Right cardiac atrium (tissue), 5 donors: Measurements from ENCODE around the gene KIAA1755. TPM values are rescaled to one million over a fixed set of nuclear protein-coding genes. Genes with fewer than 3 reads are reported as not detected.

Experiments
- ATAC-seq, 2 donors: fragments of 200-7000 bp; cut with Tn5 transposase; one replicate each; pipeline versions ENCODE4 v1.8.0 to v1.9.1; 2020; ENCODE audit warnings: moderate library complexity in 2 of 2, mild to moderate bottlenecking in 1 of 2
- DNase-seq, 3 donors: peaks; one replicate each; pipeline ENCODE4 v3.0.0-alpha.2; 2020
- H3K27ac ChIP-seq: one replicate; pipeline ENCODE4 v1.5.1; 2013; ENCODE audit warnings: mild to moderate bottlenecking, low read length, control low read depth, moderate library complexity
- H3K27me3 ChIP-seq: one replicate; pipeline ENCODE4 v1.6.1; 2013; ENCODE audit not compliant: control insufficient read depth, insufficient read depth
- H3K4me1 ChIP-seq: one replicate; pipeline ENCODE4 v1.6.1; 2013; ENCODE audit warnings: low read length; ENCODE audit not compliant: control insufficient read depth, insufficient read depth
- H3K4me3 ChIP-seq: one replicate; pipeline ENCODE4 v1.5.1; 2013; ENCODE audit warnings: low read length, control low read depth
- H3K9me3 ChIP-seq: one replicate; pipeline ENCODE4 v1.6.1; 2013; ENCODE audit warnings: low read length; ENCODE audit not compliant: control insufficient read depth
- WGBS: extraction: QIAGEN DNeasy Blood & Tissue Kit; methylation state at CpG from one replicate; pipeline ENCODE4 v1.1.7; 2013; 5-methylcytosine and 5-hydroxymethylcytosine counted together
- intact Hi-C, 4 donors: fragments of 100-400 bp; cut with DNase I; formaldehyde crosslinking; loops; one replicate each; pipeline versions ENCODE4 v1.11.0 to v1.14.0; 2022 to 2023
- polyA plus RNA-seq: library from polyadenylated mRNA; stranded (reverse); fragments of 200-250 nt; gene quantifications from one replicate; pipeline ENCODE4 v1.2.3, GENCODE V29; 2013
- total RNA-seq, 4 donors: library from RNA; stranded (reverse); fragmentation: NEBNext Ultra II Directional; extraction: Animal tissue kit (Norgen Biotek cat#: 25700); gene quantifications; one replicate each; pipeline ENCODE4 v1.2.1, GENCODE V29; 2021
- donor health status: healthy with polysubstance abuse.
- donor health status: DM: no; HTN: yes; CAD: no.
- donor health status: DM: no; HTN: no; CAD: no.
- donor health status: DM: no; HTN: yes; CAD: no; lungs with severe emphysema.
- donor health status: DM: yes; HTN: yes; CAD: no.

Gene KIAA1755
- total and polyA plus RNA-seq, 5 donors: 5.8 to 18.7 (median 17.0) TPM

DNA sequence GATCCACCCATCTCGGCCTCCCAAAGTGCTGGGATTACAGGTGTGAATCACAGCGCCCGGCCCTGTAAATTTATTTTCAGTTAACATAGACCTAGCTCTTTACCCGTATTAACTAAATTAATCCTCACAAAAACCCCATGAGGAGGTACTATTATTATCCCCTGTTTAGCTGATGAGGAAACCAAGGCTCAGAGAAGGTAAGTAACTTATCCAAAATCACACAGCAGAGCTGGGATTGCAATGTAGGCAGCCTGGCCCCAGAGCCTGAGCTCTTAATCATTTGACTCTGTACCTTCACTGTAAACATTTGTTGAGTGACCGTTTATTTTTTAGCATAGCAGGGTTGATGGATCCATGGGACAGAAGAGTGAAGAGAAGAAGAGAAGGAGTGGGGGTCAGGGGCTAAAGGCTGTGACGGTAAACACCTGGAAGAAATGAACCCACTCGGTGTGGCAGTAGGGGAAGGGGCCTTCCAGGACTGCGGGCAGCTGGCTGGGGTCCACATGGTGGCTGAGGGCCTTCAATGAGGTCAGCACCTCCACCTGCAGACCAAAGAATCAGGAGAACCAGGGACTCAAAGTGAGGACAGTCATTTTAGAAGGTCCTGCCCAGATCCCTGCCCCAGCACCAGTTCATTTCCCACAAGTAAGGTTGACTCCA lies 35.2 kb downstream of the KIAA1755 start:
- 90% methylated on average over 8 of the region's 8 CpGs for WGBS
- Histone ChIP-seq H3K9me3 (no peaks in the 10 kb centered on the region), H3K4me3 (no peak overlapping the region), H3K27me3 (no peaks in the 10 kb centered on the region), H3K4me1 (no peaks in the 10 kb centered on the region), H3K27ac (no peak overlapping the region)
- intact Hi-C loops: loop anchor here (5.0 to 10.0 kb wide), 6 partner anchors 77 to 661 kb away; partner anchors contain the start of gene BPI (in 1 of the 4)
- DNase-seq: peak in 1 of 3 donors; percentile 14
- no peak for ATAC-seq

DNA sequence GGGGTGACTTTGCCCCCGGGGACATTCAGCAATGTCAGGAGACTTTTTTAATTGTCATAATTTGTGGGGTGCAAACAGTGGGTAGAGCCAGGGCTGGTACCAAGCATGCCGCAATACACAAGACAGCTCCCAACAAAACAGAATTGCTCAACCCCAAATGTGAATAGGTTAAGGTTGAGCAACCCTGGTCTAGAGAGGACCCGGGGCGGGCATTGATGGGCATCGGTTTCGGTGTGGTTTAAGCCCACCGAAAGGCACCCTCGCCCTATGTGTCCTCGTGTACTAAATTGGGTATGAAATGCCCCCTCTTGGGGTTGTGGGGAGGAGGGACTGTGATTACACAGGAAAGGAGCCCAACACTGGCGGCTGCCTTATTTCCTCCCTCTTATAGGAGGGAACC lies 36.0 kb downstream of the KIAA1755 start:
- ATAC-seq (no peak), DNase-seq (peak in 1 of 3 donors; percentile 4)
- Histone ChIP-seq H3K4me1 (no peaks in the 10 kb centered on the region), H3K27ac (no peak overlapping the region), H3K9me3 (no peaks in the 10 kb centered on the region), H3K27me3 (no peaks in the 10 kb centered on the region), H3K4me3 (no peak overlapping the region)
- 80% methylated on average over 10 of the region's 10 CpGs for WGBS
- intact Hi-C loops: loop anchor here in 3 of 4 donors (5.0 to 10.0 kb wide), 4 partner anchors 57 to 660 kb away; partner anchors contain the start of gene TGM2 (in 1 of the 3)

DNA sequence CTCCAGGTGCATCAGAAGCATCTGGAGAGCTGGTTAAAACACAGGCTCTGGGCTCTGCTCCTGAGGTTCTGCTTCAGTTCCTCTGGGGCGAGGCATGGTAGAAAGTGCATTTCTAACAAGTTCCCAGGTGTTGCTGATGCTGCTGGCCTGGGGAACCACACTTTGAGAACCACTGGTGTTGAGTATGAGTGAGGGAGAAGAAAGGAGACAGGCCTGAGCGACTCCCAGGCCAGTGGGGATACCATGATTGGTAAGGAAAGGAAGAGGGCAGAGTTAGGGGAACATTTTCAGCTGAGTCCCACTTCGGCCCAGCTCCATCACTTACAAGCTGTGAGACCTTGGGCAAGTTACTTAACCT lies 36.8 kb downstream of the KIAA1755 start:
- no peak overlapping the region for H3K4me3 ChIP-seq
- ATAC-seq: no peak
- 89% methylated on average over 3 of the region's 3 CpGs for WGBS

DNA sequence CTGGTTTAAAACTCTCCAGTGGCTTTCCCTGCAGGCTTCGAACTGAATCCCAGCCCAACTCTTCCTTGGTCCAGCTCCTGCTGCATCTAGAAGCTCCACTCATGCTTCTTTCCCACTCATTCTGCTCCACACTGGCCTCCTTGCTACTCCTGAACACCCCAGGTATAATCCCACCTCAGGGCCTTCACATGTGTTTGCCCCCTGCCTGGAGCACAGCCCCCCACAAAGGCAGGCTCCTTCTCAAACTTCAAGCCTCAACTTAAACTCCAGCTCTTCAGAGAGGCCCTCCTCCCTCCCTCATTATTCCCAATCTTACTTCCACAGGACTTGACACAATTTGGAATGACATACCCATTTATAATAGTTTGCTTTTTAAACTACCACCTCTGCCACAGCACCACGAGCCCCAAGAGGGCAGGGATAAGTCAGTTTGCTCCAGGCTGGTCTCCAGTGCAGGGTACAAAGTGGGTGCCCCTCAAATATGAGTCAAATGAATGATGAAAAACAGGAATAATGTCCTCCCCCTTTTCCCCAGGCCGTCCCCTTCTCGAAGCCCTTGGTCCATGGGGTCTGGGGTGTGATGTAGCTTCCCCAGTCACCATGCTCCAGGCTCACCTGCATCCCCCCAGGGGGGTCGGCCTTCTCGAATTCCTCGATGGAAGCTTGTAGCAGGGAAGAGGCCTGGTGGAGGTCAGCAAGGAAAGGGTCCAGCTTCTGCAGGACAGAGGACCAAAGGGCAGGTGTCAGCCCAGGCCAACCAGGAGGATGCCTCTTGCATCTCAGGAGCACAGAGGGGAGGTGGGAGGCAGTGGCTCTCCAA lies 37.4 kb downstream of the KIAA1755 start:
- Histone ChIP-seq H3K27me3 (no peaks in the 10 kb centered on the region), H3K4me1 (no peaks in the 10 kb centered on the region), H3K27ac (no peak overlapping the region), H3K4me3 (no peak overlapping the region), H3K9me3 (no peaks in the 10 kb centered on the region)
- no peak for ATAC-seq
- WGBS: 70% methylated on average over 7 of the region's 7 CpGs
- intact Hi-C loops: loop anchor here in 3 of 4 donors (2.0 to 10.0 kb wide), 5 partner anchors 56 to 658 kb away; partner anchors contain the start of gene TGM2 (in 1 of the 3)
- DNase-seq: no peak

More for the DNA sequence above, 36.8 kb downstream of the KIAA1755 start:
- no peak overlapping the region for H3K27ac ChIP-seq
- no peak for DNase-seq
- intact Hi-C loops: loop anchor here in 3 of 4 donors (2.0 to 10.0 kb wide), 5 partner anchors 56 to 659 kb away; partner anchors contain the start of gene TGM2 (in 1 of the 3)
- H3K27me3 ChIP-seq: no peaks in the 10 kb centered on the region
- no peaks in the 10 kb centered on the region for H3K4me1 ChIP-seq
- H3K9me3 ChIP-seq: no peaks in the 10 kb centered on the region

DNA sequence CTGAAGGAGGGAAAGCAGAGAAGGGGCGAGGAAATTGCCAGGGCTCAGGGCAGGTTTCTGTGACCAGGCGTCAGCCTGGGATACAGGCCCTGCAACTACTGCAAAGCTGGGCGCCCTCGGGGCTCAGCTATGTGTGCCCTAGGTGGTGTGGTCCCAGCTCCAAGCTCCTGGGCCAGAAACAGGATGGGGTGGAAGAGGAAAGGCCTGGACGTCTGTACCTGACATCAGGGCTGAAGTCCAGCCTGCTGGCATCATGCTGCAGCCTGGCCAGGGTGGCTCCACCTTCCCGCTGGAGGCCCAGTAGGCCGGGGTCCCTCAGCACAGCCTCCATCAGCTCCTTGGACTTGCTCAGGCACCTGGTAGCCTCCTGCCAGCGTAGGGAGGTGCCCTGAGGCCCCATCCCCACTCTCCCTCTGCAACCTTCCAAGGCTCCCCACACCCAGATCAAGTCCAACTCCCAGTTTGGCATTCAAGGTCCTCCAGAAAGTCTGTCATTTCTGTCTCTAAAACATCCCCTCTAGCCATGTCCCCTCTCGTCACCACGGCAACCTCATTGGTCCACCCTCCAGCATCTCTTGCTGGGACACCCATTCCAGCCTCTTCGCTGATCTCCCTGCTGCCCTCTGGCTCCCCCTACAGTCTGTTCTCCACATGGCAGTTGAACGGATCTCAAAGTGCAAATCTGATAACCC lies 38.2 kb downstream of the KIAA1755 start:
- intact Hi-C loops: loop anchor here in 3 of 4 donors (2.0 to 10.0 kb wide), 5 partner anchors 55 to 658 kb away; partner anchors contain the start of gene TGM2 (in 1 of the 3)
- Histone ChIP-seq H3K27me3 (no peaks in the 10 kb centered on the region), H3K4me1 (no peaks in the 10 kb centered on the region), H3K4me3 (no peak overlapping the region), H3K9me3 (no peaks in the 10 kb centered on the region), H3K27ac (no peak overlapping the region)
- ATAC-seq: peak; percentile 22 to 43
- DNase-seq: peak; percentile 69 to 83 (median 81)
- WGBS: 60% methylated on average over 12 of the region's 12 CpGs

DNA sequence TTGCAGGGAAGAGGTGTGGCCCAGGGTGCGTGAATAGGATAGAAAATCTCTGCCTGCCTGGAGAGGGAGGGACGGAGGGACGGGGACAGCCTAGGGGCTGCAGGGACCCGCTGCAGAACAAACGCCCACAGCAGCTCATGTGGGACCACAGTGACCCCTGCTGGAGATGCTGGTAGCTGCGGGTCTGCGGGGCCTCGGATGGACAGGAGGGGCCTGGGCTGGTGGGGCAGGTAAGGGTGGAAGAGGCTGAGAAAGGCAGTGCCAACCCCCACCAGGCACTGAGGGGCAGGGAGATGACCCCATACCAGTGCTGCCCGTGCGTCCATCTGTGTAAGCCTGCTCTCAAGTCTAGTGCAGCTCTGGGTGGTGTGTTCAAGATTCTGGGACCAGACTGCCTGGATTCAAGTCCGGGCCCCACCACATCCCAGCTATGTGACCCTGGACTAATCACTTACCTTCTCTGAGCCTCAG lies 39.4 kb downstream of the KIAA1755 start:
- no peak overlapping the region for H3K27ac ChIP-seq
- no peaks in the 10 kb centered on the region for H3K27me3 ChIP-seq
- H3K4me3 ChIP-seq: no peak overlapping the region
- 14% methylated on average over 11 of the region's 11 CpGs for WGBS
- DNase-seq (peak; percentile 70 to 90 (median 89)), ATAC-seq (peak; percentile 68)
- no peaks in the 10 kb centered on the region for H3K9me3 ChIP-seq
- no peaks in the 10 kb centered on the region for H3K4me1 ChIP-seq
- intact Hi-C loops: loop anchor here (2.0 to 10.0 kb wide), 5 partner anchors 54 to 656 kb away; partner anchors contain the start of gene TGM2 (in 1 of the 4)

DNA sequence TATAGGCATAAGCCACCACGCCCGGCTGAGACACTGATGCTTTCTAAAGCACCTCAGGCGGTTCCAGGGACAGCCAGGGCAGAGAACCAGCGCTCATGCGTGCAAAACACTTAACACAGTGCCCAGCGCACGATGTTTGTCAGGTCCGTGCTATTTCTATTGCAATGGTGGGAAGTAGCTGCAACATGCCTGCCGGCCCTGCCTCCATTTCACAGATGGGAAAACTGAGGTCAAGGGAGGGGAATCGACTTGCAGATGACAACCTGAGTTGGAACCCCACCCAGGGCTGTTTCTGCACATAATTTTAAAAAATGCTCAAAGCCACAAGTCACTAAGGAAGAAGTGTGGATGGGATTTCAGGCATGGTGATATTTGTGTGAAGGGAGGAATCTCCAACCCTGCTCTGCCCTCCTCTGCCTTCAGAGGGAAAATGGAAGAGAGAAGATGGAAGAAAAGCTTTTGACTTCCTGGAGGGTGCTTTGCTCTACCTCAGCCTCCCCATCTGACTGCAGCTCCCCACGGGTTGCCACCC lies 39.9 kb downstream of the KIAA1755 start:
- intact Hi-C loops: loop anchor here (2.0 to 10.0 kb wide), 5 partner anchors 53 to 656 kb away; partner anchors contain the start of gene TGM2 (in 1 of the 4)
- DNase-seq (no peak), ATAC-seq (no peak)
- Histone ChIP-seq H3K4me3 (no peak overlapping the region), H3K27me3 (no peaks in the 10 kb centered on the region), H3K9me3 (no peaks in the 10 kb centered on the region), H3K27ac (no peak overlapping the region), H3K4me1 (no peaks in the 10 kb centered on the region)
- 84% methylated on average over 11 of the region's 11 CpGs for WGBS

DNA sequence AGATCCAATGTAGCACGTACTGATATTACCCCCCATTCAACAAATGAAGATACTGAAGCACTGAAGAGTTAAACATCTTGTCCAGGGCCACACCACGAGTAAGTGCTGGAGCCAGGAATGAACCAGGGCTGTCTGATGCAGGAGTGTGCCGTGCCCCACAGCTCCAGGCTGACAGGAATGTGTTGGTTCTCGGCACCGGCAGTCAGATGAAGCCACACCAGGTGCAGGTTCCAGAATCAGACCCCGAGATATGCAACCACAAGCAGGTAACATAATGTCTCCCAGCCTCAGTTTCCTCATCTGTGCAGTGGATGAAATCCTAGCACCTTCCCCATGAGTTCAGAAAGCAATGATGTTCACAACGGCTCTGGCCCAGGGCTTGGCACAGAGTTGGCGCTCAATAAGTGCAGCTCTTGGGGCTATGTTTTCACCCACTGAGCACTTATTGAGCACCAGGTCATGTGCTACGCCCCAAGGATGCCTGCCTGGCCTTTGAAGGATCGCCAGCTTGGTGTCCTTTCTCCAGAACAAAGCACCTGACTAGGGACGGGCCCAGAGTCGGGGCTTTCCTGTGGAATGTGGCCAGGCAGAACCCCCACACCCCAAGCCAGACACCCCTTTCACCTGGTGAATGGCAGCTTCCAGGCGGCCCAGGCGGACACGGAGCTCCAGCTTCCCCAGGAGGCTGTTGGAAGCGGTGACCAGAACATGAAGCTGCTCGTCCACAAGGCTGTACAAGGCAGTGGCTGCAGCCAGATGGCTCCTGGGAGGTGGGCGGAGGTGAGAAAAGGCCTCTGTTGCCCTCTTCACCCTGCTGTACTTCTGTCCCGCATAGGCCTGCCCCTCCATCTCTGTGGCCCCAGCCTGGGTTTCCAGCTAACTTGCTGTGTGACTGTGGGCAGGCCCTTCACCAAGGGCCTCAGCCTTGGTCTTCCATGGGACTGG lies 41.3 kb downstream of the KIAA1755 start:
- Histone ChIP-seq H3K4me3 (no peak overlapping the region), H3K27me3 (no peaks in the 10 kb centered on the region), H3K4me1 (no peaks in the 10 kb centered on the region), H3K9me3 (no peaks in the 10 kb centered on the region), H3K27ac (no peak overlapping the region)
- DNase-seq: no peak
- WGBS: 82% methylated on average over 19 of the region's 19 CpGs
- no peak for ATAC-seq
- intact Hi-C loops: loop anchor here in 3 of 4 donors (5.0 kb wide), 3 partner anchors 52 to 162 kb away; partner anchors contain the start of gene TGM2 (in 1 of the 3)

DNA sequence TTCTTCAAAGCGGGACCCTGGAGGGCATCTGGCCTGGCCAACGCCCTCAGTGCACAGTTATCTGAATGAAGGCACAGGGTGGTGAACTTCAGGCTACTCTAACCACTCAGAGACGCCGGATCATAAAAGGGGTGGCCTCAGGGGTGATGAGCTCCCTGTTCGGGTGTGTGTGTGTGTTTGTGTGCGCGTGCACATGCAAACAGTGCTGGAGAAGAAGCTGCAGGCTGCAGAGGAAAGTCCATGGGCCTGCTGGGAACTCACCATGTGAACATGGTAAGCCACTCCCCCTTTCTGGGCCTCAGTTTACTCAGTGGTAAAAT lies 42.0 kb downstream of the KIAA1755 start:
- H3K4me3 ChIP-seq: no peak overlapping the region
- H3K27ac ChIP-seq: no peak overlapping the region
- no peaks in the 10 kb centered on the region for H3K4me1 ChIP-seq
- H3K27me3 ChIP-seq: no peaks in the 10 kb centered on the region
- DNase-seq (no peak), ATAC-seq (no peak)
- no peaks in the 10 kb centered on the region for H3K9me3 ChIP-seq
- intact Hi-C loops: loop anchor here in 3 of 4 donors (5.0 kb wide), 3 partner anchors 51 to 161 kb away; partner anchors contain the start of gene TGM2 (in 1 of the 3)
- 87% methylated on average over 7 of the region's 7 CpGs for WGBS
